Hepatocyte (in vitro differentiated cells): Measurements from ENCODE around the gene MRNIP.

Experiments
- CTCF ChIP-seq: fragments of 200-600 bp; sonication (generic); IDR thresholded peaks from 2 replicates; pipeline ENCODE4 v1.5.1; 2016; ENCODE audit warnings: antibody characterized with exemption, mild to moderate bottlenecking; ENCODE audit not compliant: poor library complexity
- EZH2 ChIP-seq: fragments of 200-600 bp; sonication (generic); IDR thresholded peaks from 2 replicates; pipeline ENCODE4 v1.6.1; 2016; ENCODE audit warnings: antibody characterized with exemption, mild to moderate bottlenecking, borderline replicate concordance

- no peak for TF ChIP-seq CTCF
- no peak for TF ChIP-seq EZH2
These were observed 17.0 kb downstream of the MRNIP start for GRCh38 chr5:179841621-179842020.
